C1 segment of cervical spinal cord (tissue), 14 donors: ENCODE measurements around the gene DNAH17.

Experiments used
- DNase-seq, 14 donors: peaks; one replicate each; lab custom pipeline; 2025; lab: John Stamatoyannopoulos, UW

Gene DNAH17

DNA sequence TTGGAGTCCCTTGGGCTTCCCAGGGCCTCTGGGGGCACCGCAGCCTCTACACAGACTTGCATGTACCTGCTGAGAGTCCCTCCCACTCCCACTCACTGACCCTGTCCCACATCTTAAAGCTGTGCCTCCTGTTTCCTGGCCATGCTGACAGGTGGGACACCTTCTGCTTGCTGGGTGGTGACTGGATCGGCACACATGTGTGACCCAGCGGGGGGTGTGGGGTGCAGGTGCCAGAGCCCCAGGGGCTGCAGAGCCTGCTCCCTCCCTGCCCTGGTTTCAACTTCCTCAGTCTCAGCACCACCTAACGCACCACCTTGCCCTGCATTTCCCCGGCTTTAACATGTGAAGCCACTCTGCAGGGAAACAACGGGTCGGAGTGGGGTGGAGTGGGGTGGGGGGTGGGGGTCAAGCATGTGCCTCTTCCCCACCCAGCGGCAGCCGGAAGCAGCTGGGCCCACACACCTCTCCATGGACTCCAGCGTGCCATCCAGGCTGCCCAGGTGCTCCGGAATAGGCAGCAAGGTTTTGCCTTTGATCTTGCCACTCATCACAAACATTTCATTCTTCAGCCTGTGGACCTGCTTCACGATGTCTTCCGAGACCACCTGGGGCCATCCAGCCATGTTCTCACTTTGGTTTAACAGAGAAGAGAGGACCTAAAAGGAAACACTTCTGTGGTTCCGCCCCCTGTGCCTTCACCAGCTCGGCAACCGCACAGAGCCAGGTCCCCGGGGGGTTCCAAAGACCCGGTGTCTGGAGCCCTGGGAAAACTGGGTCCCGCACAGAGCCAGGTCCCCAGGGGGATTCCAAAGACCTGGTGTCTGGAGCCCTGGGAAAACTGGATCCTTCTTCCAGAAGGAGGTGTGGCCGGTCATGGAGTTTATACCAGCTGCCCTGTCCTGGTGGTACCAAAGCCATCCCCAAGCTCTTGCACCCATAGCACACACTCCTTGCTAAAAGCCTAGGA is 4.7 kb downstream of the DNAH17 start:
- DNase-seq, result no peak

DNA sequence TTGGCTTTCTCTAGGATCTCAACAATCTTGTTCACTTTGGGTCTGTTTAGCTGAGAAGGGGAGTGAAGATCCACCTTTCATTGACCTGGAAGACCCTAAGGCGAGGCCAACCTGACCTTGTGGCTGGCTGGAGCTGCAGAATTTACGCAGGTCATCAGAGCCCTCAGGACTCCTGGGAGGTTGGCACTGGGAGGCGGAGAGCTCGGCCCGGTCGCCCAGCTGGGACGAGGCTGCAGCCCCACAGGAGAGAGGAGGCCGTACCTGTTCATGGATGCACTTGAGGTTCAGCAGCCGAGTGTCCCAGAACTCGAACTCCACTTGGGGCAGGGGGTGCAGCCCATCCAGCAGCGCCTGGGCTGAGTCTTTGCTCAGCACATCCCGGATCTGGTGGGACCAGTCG is 5.9 kb downstream of the DNAH17 start:
- DNase-seq, result no peak

DNA sequence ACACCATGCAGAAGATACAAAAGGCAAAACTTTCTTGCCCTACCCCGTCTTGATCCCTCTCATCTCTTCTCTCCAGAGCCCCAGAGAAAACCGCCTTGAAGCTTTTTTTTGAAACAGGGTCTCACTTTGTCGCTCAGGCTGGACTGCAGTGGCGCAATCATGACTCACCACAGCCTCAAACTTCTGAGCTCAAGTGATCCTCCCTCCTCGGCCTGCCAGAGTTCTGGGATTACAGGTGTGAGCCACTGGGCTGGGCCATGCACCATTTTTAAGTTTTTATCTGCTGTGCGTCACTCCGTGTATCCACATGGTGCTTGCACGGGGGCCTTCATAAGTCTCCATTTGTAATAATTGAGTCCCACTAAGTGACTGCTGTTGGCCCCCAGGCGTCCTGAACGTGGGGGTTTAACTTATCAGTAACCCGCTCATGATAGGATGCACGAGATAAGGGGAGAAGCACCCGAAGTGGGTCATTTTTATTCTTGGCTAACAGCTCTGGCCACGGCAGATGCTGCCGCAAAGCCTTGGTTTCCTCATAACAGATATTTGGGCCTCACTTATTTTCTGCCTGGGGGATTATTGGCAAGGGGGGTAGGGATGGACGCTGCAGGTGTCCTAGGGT is 8.6 kb downstream of the DNAH17 start:
- DNase-seq, result no peak

DNA sequence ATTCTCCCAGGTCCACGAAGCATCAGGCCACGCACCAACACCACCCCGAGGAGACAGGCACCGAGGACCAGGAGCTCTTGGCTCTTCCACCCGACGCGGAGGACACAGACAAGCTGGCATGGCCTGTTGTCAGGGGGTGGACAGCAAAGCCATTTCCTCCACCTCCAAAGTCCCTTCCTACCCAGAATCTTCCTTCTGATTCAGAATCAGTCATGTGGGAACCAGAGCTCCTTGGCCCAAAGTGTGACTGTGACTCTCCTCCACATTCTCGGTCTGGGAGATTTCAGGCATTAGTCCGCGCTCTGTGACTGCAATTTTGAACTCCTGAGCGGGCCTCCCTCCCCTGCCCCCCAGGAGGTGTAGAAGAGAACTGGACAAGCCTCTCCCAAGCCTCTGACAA is 9.2 kb downstream of the DNAH17 start:
- DNase-seq, result no peak

DNA sequence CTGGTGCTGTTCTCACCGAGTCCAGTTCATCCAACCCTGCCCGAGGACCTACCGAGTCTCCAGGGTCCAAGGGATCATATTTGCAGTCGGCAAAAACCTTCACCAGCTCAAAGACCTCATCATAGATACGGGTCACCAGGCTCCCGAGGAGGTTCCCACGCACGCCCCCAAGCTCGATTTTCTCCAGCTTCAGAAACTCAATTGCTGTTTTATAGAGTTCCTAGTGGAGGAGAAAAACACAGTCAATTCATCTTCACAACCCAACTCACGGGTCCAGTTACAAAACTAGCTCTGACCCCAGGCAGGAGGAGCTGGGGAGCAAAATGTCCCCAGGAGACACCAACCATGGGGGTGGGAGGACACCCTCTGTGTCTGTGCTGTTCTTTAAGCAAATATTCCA is 10.2 kb downstream of the DNAH17 start:
- no peak for DNase-seq

DNA sequence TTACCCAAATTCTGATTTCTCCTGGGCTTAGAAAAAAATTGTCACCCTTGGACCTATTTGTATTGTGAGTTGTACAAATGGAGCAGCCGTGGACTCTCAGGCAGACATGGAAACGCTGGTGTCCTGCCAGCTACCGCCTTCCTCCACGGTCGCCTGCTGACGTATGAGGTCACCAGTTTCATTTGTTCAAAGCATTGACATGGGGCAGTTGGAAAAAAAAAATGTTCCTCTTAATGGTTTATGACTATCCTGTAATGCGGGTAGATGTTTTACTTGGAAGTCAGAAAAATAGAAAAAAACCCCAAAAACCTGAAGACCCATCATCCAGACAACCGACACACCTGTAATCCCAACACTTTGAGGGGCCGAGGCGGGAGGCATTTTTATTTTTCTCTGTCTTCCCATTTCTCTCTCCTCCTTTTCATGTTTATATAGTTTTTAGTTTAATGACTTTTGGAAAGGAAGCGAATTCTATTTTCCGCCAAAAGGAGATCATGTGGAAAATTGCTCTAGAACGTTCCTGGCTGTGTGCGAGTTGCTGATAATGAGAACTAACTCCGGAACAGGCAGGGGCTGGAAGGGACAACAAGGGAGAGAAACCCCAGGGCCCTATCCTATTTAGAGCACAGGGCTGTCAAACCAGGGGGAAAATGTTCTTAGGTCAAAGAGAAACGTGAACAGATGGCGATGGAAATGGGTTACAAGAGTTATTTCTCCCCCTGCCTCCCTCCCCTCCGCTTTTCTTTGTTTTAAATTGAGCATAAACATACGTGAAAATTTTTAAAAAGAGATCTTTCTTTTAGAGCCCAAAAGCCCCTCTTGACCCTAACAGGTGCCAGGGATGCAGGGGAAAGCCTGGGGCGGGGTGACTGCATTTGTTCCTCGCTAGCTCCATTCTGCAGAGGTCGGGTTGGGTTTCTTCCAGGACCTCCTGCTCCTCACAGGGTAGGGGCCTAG is 13.7 kb downstream of the DNAH17 start:
- DNase-seq, result no peak

DNA sequence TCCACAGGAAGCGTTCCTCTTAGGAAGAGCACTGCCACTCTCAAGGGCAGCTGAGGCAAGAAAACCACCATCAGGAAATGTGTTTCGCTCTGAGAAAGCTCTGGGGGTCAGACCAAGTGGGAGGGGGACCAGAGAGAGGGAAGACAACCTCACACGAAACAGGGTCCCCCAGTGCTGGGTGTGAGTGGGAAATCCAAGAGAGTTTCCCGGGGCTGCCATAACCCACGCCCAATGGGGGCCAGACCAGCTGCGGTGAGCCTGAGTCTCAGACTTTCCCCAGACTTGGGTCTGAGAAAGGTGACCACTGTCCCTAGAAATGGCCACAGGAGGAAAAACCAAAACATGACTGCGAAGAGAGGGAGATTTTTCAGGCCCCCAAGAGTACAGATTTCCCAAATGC is 14.5 kb downstream of the DNAH17 start:
- DNase-seq, result no peak

DNA sequence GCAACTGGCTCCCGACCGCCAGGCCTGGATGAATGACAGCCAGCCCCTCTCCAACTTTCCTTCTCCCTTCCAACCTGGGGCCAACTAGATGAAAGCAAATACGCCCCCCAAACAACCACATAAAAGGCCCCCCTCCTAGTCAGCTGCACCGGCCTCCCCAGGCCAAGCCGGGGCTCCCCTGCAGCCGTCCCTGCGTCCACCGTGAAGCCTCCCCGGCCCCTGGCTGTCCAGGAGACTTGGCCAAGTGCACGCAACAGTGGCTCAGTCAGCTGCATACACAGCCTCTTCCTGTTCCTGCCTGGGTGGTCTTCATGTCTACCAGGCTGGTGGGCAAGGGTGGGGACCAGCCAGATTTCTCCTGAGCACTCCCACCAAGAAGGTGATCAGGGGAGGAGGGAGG is 16.0 kb downstream of the DNAH17 start:
- no peak for DNase-seq

DNA sequence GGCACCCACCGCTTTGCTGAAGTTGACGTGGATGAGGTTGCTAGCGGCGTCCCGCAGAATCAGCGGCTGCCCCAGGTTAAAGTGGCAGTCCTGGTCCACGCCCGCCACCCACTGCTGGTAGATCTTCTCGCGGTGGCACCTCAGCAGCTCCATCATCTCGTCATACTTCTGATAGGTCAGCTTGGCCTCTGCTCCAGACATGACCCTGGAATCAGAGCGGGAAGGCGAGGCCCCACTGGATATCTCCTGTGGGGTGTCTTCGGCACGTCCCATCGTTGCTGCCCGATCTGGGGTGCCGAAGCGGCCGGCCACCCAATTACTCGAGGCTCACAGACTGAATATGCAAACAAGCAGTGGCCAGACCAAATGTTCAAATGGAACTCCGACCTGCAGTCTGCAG is 16.5 kb downstream of the DNAH17 start:
- DNase-seq, result no peak

DNA sequence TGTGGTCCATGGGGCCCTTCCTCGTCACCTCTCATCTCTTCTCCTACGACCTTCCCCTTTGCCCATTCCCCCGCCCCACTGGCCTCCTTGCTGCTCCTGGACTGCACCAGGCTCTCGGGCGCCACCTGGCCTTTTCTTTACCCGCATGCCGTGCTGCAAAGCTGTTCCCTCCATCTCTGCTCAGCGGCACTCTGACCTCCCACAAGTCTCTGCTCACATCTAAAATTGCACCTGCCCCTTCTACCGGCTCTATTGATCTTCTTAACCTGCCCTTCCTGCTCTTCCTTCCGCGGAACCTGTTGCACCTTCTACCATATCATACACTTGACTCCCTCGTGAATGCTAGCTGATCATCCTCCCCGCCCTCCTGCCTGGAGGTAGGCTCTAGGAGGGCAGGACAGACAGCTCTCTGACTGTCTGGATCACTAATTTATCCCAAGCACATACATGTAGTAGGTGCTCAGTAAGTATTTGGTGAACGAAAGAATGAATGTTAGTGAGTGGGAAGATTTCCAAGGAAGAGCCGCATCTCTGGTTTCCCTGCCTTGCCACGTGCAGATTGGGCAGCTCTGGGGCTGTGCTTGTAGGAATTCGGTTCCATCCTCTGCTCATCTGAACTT is 17.3 kb downstream of the DNAH17 start:
- no peak for DNase-seq

DNA sequence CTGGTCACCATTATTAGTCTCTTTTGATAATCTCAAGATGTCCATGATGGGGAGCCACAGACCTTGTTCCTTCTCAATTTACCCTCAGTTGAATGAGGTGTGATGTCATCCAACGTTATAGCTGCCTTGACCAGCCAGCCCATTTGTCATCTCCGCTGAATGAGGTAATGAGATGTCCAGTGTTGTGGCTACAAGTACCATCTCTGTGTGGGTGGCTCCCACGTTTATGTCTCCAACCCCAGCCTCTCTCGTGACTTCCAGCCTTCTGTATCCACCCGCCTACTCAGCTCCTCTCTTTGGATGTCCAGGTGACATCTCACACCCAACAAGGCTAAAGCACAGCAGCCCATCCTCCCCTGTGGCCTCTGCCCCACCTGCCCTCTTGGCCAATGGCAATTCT is 18.2 kb downstream of the DNAH17 start:
- no peak for DNase-seq

DNA sequence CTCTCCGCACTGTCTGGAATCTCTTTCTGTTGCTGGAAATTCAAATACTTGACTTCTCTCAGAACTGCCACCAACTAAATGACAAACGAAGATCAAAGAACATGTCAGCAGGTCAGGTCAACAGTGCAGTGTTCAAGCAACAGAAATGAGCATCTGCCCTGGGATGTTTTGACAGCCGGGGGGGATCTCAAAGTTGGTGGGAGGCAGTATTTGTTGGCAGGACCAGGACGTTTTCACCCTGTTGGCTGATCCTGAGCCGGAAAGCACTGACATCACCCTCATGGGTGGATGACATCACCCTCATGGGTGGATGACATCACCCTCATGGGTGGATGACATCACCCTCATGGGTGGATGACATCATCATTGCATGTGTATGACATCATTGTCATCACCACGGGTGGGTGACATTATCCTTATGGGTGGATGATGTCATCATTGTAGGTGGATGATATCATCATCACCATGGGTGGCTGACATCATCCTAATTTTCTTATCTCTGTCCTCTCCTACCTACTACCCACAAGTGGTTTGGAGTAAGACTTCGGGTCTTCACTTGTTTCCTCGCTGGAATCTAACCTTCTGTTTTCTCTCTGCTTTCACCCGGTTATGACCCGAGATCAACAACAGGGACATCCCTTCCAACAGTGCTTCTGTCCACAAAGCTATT is 18.9 kb downstream of the DNAH17 start:
- no peak for DNase-seq

DNA sequence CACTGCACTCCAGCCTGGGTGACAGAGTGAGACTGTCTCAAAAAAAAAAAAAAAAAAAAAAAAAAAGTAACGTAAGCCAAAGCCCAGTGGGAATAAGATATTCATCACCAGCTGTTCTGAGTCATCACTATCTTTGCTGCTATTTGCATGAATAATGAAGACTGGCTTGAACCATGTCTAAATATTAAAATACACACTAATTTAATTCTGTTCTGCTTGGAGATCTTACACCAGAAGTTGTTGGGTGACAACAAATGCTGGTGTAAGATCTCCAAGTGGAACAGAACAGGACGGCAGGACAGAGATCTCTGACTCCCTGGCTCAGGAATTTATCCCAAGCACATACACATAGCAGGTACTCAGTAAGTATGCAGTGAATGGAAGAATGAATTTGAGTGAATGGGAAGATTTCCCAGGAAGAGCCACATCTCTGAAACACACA is 19.6 kb downstream of the DNAH17 start:
- DNase-seq, result no peak

DNA sequence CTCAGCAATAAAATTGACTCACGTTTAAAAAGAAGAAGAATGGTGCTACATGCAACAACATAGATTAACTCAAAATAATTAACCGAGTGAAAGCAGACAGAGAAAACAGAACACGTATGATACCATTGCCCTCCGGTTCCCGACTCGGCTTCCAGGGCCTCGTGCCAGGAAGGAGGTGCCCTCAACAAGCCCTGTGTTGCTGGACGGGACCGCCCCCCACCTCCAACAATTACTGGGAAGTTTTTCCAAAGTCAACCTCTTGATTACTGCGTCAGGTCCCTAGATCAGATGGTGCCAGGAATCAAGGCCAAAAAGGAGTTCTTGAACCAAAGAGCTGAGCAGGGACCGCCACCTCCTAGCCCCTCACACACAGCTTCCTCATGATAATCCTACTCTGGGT is 20.4 kb downstream of the DNAH17 start:
- no peak for DNase-seq

DNA sequence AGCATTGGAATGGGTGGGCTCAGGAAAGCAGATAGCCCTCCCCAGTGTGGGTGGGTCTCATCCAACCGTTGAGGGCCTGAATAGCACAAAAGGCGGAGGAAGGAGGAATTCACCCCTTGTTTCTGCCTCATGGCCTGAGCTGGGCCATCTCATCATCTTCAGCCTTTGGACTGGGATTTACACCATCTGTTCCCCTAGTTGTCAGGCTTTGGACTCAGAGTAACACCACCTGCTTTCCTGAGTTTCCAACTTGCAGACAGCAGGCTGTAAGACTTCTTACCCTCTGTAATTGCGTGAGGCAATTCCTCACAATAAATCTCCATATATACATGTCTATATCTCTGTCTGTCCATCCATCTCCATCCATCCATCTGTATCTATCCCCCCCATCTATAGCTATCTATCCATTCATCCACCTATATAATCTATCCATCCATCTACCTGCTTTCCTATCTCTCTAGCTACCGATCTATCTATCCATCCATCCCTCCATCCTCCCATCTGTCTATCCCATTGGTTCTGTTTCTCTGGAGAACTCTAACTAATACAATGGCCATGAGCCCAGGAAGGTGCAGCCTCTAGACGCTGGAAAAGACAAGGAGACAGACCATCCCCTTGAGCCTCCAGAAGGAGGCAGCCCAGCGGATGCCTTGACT is 21.3 kb downstream of the DNAH17 start:
- DNase-seq, result peak in 1 of 14 donors; percentile 61

DNA sequence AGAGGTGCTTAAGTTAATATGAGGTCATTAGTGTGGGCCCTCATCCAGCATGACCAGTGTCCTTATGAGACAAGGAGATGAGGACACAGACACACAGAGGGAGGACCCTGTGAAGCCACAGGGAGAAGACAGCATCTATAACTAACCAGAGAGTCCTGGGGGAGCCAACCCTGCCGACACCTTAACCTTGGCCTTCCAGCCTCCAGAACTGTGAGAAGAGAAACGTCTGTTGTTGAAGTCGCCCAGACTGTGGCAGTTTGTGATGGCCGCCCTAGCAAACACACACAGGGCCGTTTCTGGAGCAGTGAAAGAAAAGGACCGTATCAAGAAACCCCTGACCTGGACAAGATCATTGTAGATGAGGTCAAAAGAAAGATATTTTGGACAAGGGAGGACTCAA is 26.7 kb downstream of the DNAH17 start:
- no peak for DNase-seq

DNA sequence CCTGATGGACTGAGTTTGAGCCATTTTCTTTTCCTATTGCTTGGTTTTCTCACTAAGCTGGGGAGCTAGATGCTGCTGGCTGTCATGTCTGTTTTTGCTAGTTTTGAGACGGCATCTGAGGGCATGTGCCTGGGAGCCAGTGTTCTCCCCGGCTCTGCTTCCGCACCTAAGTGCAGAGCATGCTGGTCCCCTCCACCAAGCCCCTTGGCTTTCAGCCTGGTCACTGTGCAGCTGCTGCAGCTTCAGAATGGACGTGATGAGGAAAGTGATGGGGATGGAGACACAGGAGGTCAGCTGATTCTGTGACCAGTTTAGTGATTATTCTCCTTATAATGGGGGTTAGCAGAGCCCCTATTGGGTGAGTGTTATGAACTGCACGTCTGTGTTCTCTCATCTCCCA is 28.5 kb downstream of the DNAH17 start:
- no peak for DNase-seq

DNA sequence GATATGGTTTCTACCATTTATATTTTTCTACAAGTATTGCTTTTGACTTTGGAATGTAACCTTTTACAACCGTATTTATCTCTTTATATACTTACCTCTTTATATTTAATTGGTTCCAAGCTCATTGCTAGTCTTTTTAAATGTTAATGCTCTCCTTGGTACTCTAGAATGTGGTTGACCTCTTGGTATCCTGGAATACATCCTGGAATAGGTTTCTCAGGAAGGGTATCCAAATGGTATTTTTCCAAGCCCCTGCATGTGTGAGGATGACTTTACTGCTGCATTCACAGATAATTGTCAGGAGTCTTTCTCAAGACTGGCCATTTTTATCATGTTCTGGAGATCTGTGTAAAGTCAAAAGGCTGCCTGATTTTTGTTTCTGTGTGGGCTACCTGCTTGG is 30.2 kb downstream of the DNAH17 start:
- no peak for DNase-seq

DNA sequence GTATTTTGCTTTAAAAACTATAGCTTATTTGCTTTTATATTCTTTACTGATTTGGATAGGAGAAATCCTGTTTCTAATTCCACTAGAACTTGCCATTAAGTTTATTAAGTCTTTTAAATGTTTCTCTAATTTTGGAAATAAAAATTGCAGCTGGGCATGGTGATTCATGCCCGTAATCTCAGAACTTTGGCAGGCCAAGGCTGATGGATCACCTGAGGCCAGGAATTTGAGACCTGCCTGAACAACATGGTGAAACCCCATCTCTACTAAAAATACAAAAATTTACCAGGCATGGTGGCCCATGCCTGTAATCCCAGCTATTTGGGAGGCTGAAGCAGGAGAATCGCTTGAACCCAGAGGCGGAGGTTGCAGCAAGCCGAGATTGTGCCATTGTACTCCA is 30.7 kb downstream of the DNAH17 start:
- no peak for DNase-seq
